GM12878 (cell line): Measurements from ENCODE around the gene NDUFB4. TPM values are rescaled to one million over a fixed set of nuclear protein-coding genes. Genes with fewer than 3 reads are reported as not detected.

Experiments
- ATAC-seq: fragments of 200-7000 bp; cut with Tn5 transposase; 3 replicates; pipeline ENCODE4 v1.9.1; 2020; ENCODE audit warnings: mild to moderate bottlenecking, moderate library complexity
- BruUV-seq: library from RNA; stranded (reverse); fragments of 400-500 nt; replicated peaks from 2 replicates; lab custom pipeline; 2021; lab: Mats Ljungman, UMichigan
- CTCF ChIA-PET: fragments of 300-600 bp; sonication (Branson Sonifier 250); formaldehyde crosslinking; extraction: SDS; loops from one replicate; lab custom pipeline; 2021; ENCODE audit warnings: inconsistent platforms; lab: Yijun Ruan, JAX
- POLR2A ChIA-PET: fragments of 350-600 bp; formaldehyde crosslinking; extraction: SDS; loops from one replicate; lab custom pipeline; 2021; ENCODE audit warnings: inconsistent platforms; lab: Charles Lee
- RAD21 ChIA-PET: fragments of 300-600 bp; sonication (Branson Sonifier 250); formaldehyde crosslinking; loops from one replicate; lab custom pipeline; 2023; ENCODE audit warnings: antibody characterized with exemption; ENCODE audit not compliant: unreplicated experiment; lab: Charles Lee
- SMC1A ChIA-PET: fragments of 300-600 bp; sonication (Branson Sonifier 250); formaldehyde crosslinking; loops from one replicate; lab custom pipeline; 2023; ENCODE audit not compliant: unreplicated experiment, uncharacterized antibody; lab: Charles Lee
- DNase-seq: peaks from one replicate; pipeline ENCODE4 v3.0.0-alpha.2; 2011; ENCODE audit warnings: low read depth, low spot score
- FAIRE-seq: peaks from 3 replicates; lab custom pipeline; 2011; peaks lifted over from hg19 to GRCh38; lab: Jason Lieb, UNC
- H2AFZ ChIP-seq: 2 replicates; pipeline ENCODE4 v1.6.0; 2011; ENCODE audit warnings: low read depth, low read length, control low read depth; ENCODE audit not compliant: control insufficient read depth
- H3K27ac ChIP-seq: 2 replicates; pipeline ENCODE4 v1.5.1; 2011; ENCODE audit warnings: control low read depth; ENCODE audit not compliant: control insufficient read depth, insufficient read depth
- H3K27me3 ChIP-seq, 2 experiments: replicated peaks in 1 of 2; 2 replicates each; pipeline versions ENCODE4 v1.6.0 to v1.6.1; 2011; ENCODE audit warnings: low read length in 1 of 2; ENCODE audit not compliant: control insufficient read depth in 2 of 2, insufficient read depth in 2 of 2
- H3K36me3 ChIP-seq, 2 experiments: 2 replicates each; pipeline ENCODE4 v1.5.1; 2011; ENCODE audit warnings: low read length in 1 of 2; ENCODE audit not compliant: control insufficient read depth in 2 of 2, insufficient read depth in 2 of 2
- H3K4me1 ChIP-seq: 2 replicates; pipeline ENCODE4 v1.6.1; 2011; ENCODE audit warnings: mild to moderate bottlenecking, low read length, moderate library complexity, mixed read lengths; ENCODE audit not compliant: control insufficient read depth, insufficient read depth
- H3K4me2 ChIP-seq: 2 replicates; pipeline ENCODE4 v1.6.0; 2011; ENCODE audit warnings: control low read depth; ENCODE audit not compliant: control insufficient read depth, insufficient read depth
- H3K4me3 ChIP-seq: fragments of 200-600 bp; sonication (generic); 2 replicates; pipeline ENCODE4 v1.5.1; 2016
- H3K79me2 ChIP-seq: 2 replicates; pipeline ENCODE4 v1.6.0; 2011; ENCODE audit warnings: low read length; ENCODE audit not compliant: control insufficient read depth, insufficient read depth
- H3K9ac ChIP-seq: 2 replicates; pipeline ENCODE4 v1.8.0; 2011; ENCODE audit warnings: low read length, control low read depth, mixed read lengths; ENCODE audit not compliant: control insufficient read depth, insufficient read depth
- H3K9me3 ChIP-seq: replicated peaks from 3 replicates; pipeline ENCODE4 v1.5.1; 2011; ENCODE audit warnings: mild to moderate bottlenecking, low read length; ENCODE audit not compliant: control insufficient read depth, insufficient read depth
- H4K20me1 ChIP-seq: 2 replicates; pipeline ENCODE4 v1.6.0; 2011; ENCODE audit not compliant: control insufficient read depth, insufficient read depth
- ESRRA ChIP-seq: IDR thresholded peaks from 2 replicates; pipeline ENCODE4 v1.6.1; 2012; ENCODE audit warnings: mild to moderate bottlenecking, low read length, improper control_type of control experiment
- FOS ChIP-seq: IDR thresholded peaks from 3 replicates; pipeline ENCODE4 v1.6.1; 2011; ENCODE audit warnings: borderline replicate concordance; ENCODE audit not compliant: insufficient read length; ENCODE audit errors: extremely low read depth
- GABPA ChIP-seq: IDR thresholded peaks from 2 replicates; pipeline ENCODE4 v1.6.1; 2014; ENCODE audit warnings: antibody characterized with exemption, low read depth, mild to moderate bottlenecking, inconsistent platforms
- IKZF2 ChIP-seq, 2 experiments: fragments of 450-650 bp; IDR thresholded peaks; 2 replicates each; pipeline ENCODE4 v1.6.1; 2017; ENCODE audit warnings: mild to moderate bottlenecking in 2 of 2, moderate library complexity in 2 of 2
- LARP7 ChIP-seq: fragments of 450-650 bp; IDR thresholded peaks from 2 replicates; pipeline ENCODE4 v1.6.1; 2017; ENCODE audit warnings: mild to moderate bottlenecking
- NBN ChIP-seq: fragments of 450-650 bp; IDR thresholded peaks from 2 replicates; pipeline ENCODE4 v1.6.1; 2016
- NFXL1 ChIP-seq: fragments of 450-650 bp; IDR thresholded peaks from 2 replicates; pipeline ENCODE4 v1.6.1; 2017; ENCODE audit warnings: antibody characterized with exemption, mild to moderate bottlenecking, borderline replicate concordance
- NFYB ChIP-seq: IDR thresholded peaks from 2 replicates; pipeline ENCODE4 v1.6.1; 2011; ENCODE audit warnings: low read depth, mild to moderate bottlenecking, low read length, improper control_type of control experiment, moderate library complexity; ENCODE audit not compliant: insufficient read depth
- NR2F1 ChIP-seq: fragments of 450-650 bp; conservative IDR thresholded peaks from 2 replicates; pipeline ENCODE4 v1.6.1; 2017; ENCODE audit warnings: mild to moderate bottlenecking
- POLR2AphosphoS5 ChIP-seq: IDR thresholded peaks from 2 replicates; pipeline ENCODE4 v1.6.1; 2011; ENCODE audit warnings: mild to moderate bottlenecking, low read length, inconsistent platforms
- POU2F2 ChIP-seq: IDR thresholded peaks from 3 replicates; pipeline ENCODE4 v1.6.1; 2011; ENCODE audit warnings: low read depth, mild to moderate bottlenecking, low read length, borderline replicate concordance
- RELA ChIP-seq: fragments of 450-650 bp; IDR thresholded peaks from 2 replicates; pipeline ENCODE4 v1.8.0; 2014; ENCODE audit warnings: borderline replicate concordance; ENCODE audit not compliant: partially characterized antibody
- SP1 ChIP-seq: IDR thresholded peaks from one replicate; pipeline ENCODE4 v1.6.1; 2011; ENCODE audit warnings: low read depth, low read length
- STAT3 ChIP-seq: IDR thresholded peaks from 2 replicates; pipeline ENCODE4 v1.6.1; 2011; ENCODE audit warnings: low read depth, low read length, improper control_type of control experiment
- WGBS: methylation state at CpG from one replicate; pipeline ENCODE4 v1.1.6; 2016; ENCODE audit warnings: low lambda C conversion rate; ENCODE audit not compliant: insufficient replicate concordance, insufficient coverage; ENCODE audit errors: missing lambda C conversion rate; 5-methylcytosine and 5-hydroxymethylcytosine counted together
- in situ Hi-C: fragments of 300-500 bp; cut with MboI; formaldehyde crosslinking; loops from 9 replicates; pipeline ENCODE4 v1.14.3; 2018; ENCODE audit warnings: mixed read lengths
- intact Hi-C: fragments of 100-400 bp; cut with micrococcal nuclease; formaldehyde crosslinking; loops from one replicate; pipeline ENCODE4 v1.14.2; 2022; ENCODE audit not compliant: unreplicated experiment
- polyA plus RNA-seq, 11 experiments: library from polyadenylated mRNA; depleted of rRNA in 4 of 11; unstranded in 6 of 11; stranded (reverse) in 5 of 11; fragments of >200 nt; fragmentation: Nextera tagmentation in 4 of 11; fragmentation: Illumina TruSeq in 1 of 11; extraction: Ambion mirVana in 4 of 11; extraction: Trizol in 1 of 11; gene quantifications; 1 replicate in 1 of 11; 2 replicates in 10 of 11; pipeline versions ENCODE4 v1.2.1 to v1.2.3, GENCODE V29; 2011 to 2016; ENCODE audit warnings: inconsistent platforms in 2 of 11, missing spikeins in 2 of 11, low read depth in 1 of 11
- total RNA-seq, 4 experiments: library from RNA; depleted of rRNA in 3 of 4; stranded (reverse); fragments of >200 nt in 3 of 4; fragmentation: Illumina TruSeq in 1 of 4; extraction: Trizol in 1 of 4; gene quantifications; 2 replicates each; pipeline versions ENCODE4 v1.2.1 to v1.2.3, GENCODE V29; 2013 to 2021
- TF ChIP-seq, protein P1 (sequence below): fragments of 450-650 bp; IDR thresholded peaks from 2 replicates; pipeline ENCODE4 v1.6.1; 2017; ENCODE audit warnings: low read depth, mild to moderate bottlenecking, moderate library complexity

NDUFB4 gene
- total and polyA plus RNA-seq, 10 of the 15 experiments (the other 5 are each of a cell fraction or from before 2014, with no cell fraction given) = 155 to 864 (median 387) TPM

DNA sequence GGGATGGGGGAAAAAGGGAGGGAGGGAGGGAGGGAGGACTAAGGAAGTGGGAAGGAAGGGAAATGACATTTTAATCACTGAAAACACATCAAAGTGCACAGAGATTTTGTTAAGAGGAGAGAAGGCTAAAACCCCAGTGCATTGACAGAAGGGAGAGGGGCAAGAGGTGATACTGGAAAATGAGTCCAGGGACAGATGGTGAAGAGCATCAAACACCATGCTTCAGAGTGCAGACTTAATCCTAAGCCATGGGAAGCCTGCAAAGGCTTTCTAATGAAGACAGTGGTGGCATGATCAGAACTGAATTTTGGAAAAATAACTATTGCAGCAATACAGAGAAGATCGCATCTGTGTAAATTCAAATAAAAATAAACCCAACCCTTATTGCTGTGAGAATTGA lies 44.1 kb downstream of the NDUFB4 start:
- Histone ChIP-seq H3K9me3 (no peaks in the 10 kb centered on the region), H3K27ac (no peak overlapping the region), H3K79me2 (no peaks in the 10 kb centered on the region), H4K20me1 (no peaks in the 10 kb centered on the region), H3K4me3 (no peak overlapping the region), H3K4me2 (no peak overlapping the region), H3K4me1 (no peaks in the 10 kb centered on the region), H2AFZ (no peak overlapping the region), H3K27me3 (no peaks in the 10 kb centered on the region), H3K9ac (no peak overlapping the region), H3K36me3 (no peaks in the 10 kb centered on the region)
- ChIA-PET RAD21 (no interaction called here), POLR2A (no interaction called here), SMC1A (interaction anchor here (1.3 to 1.4 kb wide), 2 partner anchors 9 to 11 kb away, joined by 3 read pairs; no protein-coding TSS in a partner anchor), CTCF (no interaction called here)
- in situ Hi-C loops = no loop called here
- 100% methylated on average over 1 of the region's 1 CpG for WGBS
- DNase-seq = no peak
- ATAC-seq = no peak
- TF ChIP-seq NR2F1 (no peak), POLR2AphosphoS5 (no peak), STAT3 (no peak), IKZF2 (IDR thresholded peaks at IDR 0.05) (no peak), ESRRA (no peak), POU2F2 (no peak), NBN (no peak), SP1 (no peak), RELA (no peak), NFXL1 (no peak), FOS (no peak), GABPA (no peak), NFYB (no peak), LARP7 (no peak)
- TF ChIP-seq, protein P1, sequence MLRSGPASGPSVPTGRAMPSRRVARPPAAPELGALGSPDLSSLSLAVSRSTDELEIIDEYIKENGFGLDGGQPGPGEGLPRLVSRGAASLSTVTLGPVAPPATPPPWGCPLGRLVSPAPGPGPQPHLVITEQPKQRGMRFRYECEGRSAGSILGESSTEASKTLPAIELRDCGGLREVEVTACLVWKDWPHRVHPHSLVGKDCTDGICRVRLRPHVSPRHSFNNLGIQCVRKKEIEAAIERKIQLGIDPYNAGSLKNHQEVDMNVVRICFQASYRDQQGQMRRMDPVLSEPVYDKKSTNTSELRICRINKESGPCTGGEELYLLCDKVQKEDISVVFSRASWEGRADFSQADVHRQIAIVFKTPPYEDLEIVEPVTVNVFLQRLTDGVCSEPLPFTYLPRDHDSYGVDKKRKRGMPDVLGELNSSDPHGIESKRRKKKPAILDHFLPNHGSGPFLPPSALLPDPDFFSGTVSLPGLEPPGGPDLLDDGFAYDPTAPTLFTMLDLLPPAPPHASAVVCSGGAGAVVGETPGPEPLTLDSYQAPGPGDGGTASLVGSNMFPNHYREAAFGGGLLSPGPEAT = no peak
- FAIRE-seq = no peak
- intact Hi-C loops = no loop called here
- no TSS peak for BruUV-seq
